Lower lobe of right lung (tissue), 2 donors: Measurements from ENCODE around the gene KIAA0753. TPM values are rescaled to one million over a fixed set of nuclear protein-coding genes. Genes with fewer than 3 reads are reported as not detected.
"Not testable (repeated sequence)": the region's sequence is repeated elsewhere in the genome, so short reads cannot be mapped to it uniquely, and the experiment has no call there.

Experiments used
- ATAC-seq, 2 donors: fragments of 200-7000 bp; cut with Tn5 transposase; one replicate each; pipeline ENCODE4 v1.9.1; 2020 to 2022; ENCODE audit warnings: mild to moderate bottlenecking in 2 of 2, moderate library complexity in 2 of 2
- DNase-seq: peaks from one replicate; pipeline ENCODE4 v3.0.0-alpha.2; 2020
- H3K27ac ChIP-seq: fragments of 200-600 bp; one replicate; pipeline ENCODE4 v1.8.0; 2022
- H3K27me3 ChIP-seq: fragments of 200-600 bp; one replicate; pipeline ENCODE4 v1.8.0; 2022; ENCODE audit warnings: low read depth
- H3K36me3 ChIP-seq: fragments of 200-600 bp; one replicate; pipeline ENCODE4 v1.8.0; 2022; ENCODE audit warnings: mild to moderate bottlenecking
- H3K4me1 ChIP-seq: fragments of 200-600 bp; one replicate; pipeline ENCODE4 v1.8.0; 2022
- H3K4me3 ChIP-seq: fragments of 200-600 bp; one replicate; pipeline ENCODE4 v1.8.0; 2022; ENCODE audit warnings: mild to moderate bottlenecking
- H3K9me3 ChIP-seq: fragments of 200-600 bp; one replicate; pipeline ENCODE4 v1.8.0; 2022
- intact Hi-C: fragments of 100-400 bp; cut with DNase I; formaldehyde crosslinking; loops from one replicate; pipeline ENCODE4 v1.11.0; 2022
- total RNA-seq: library from RNA; stranded (reverse); fragmentation: NEBNext Ultra II Directional; extraction: Animal tissue kit (Norgen Biotek cat#: 25700); gene quantifications from one replicate; pipeline ENCODE4 v1.2.1, GENCODE V29; 2021
- TF ChIP-seq, protein P1 (sequence below): fragments of 200-600 bp; IDR thresholded peaks from one replicate; pipeline ENCODE4 v1.8.0; 2022; ENCODE audit warnings: antibody characterized with exemption, mild to moderate bottlenecking
- donor health status: DM: no; HTN: yes; CAD: no; lungs with severe emphysema.

KIAA0753 gene
- total RNA-seq, 1 donor from 2014 or later, result 20.0 TPM

DNA sequence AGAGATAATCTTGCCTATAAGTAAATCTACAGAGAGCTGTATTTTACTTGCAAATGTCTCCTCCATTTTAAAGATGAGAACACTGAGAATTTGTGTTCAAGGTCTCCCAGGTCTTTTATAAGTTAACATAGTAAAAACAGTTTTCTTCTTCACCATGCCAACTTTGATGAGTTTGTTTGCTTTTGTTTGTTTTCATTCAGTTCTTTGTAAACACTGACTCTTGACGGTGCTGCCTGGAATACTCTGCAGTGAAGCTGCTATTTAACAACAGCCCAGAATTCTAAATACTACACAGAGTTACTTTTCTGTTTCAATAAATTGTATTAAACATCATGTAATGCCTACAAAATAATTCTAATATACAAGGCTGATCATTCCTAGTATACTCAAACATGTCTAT lies 42.8 kb downstream of the KIAA0753 start:
- no peak overlapping the region for H3K4me3 ChIP-seq
- peaks cover 54% of the 10 kb centered on the region for H3K36me3 ChIP-seq
- TF ChIP-seq, protein P1, sequence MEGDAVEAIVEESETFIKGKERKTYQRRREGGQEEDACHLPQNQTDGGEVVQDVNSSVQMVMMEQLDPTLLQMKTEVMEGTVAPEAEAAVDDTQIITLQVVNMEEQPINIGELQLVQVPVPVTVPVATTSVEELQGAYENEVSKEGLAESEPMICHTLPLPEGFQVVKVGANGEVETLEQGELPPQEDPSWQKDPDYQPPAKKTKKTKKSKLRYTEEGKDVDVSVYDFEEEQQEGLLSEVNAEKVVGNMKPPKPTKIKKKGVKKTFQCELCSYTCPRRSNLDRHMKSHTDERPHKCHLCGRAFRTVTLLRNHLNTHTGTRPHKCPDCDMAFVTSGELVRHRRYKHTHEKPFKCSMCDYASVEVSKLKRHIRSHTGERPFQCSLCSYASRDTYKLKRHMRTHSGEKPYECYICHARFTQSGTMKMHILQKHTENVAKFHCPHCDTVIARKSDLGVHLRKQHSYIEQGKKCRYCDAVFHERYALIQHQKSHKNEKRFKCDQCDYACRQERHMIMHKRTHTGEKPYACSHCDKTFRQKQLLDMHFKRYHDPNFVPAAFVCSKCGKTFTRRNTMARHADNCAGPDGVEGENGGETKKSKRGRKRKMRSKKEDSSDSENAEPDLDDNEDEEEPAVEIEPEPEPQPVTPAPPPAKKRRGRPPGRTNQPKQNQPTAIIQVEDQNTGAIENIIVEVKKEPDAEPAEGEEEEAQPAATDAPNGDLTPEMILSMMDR, result no peak
- H3K27ac ChIP-seq, result peak overlapping the region; percentile 66
- DNase-seq, result no peak
- intact Hi-C loops, result no loop called here
- H3K9me3 ChIP-seq, result no peaks in the 10 kb centered on the region
- ATAC-seq, result no peak
- peaks cover 39% of the 10 kb centered on the region for H3K4me1 ChIP-seq
- no peaks in the 10 kb centered on the region for H3K27me3 ChIP-seq

GRCh38 chr17:6596941-6597340 lies 43.6 kb downstream of the KIAA0753 start:
- no peak overlapping the region for H3K27ac ChIP-seq

GRCh38 chr17:6596511-6596910 lies 44.0 kb downstream of the KIAA0753 start:
- DNase-seq, result no peak
- H3K27ac ChIP-seq, result no peak overlapping the region
- TF ChIP-seq, protein P1, result no peak
- no peak for ATAC-seq
- peaks cover 55% of the 10 kb centered on the region for H3K36me3 ChIP-seq
- peaks cover 43% of the 10 kb centered on the region for H3K4me1 ChIP-seq
- intact Hi-C loops, result no loop called here
- no peaks in the 10 kb centered on the region for H3K9me3 ChIP-seq
- H3K4me3 ChIP-seq, result no peak overlapping the region
- no peaks in the 10 kb centered on the region for H3K27me3 ChIP-seq

More at GRCh38 chr17:6596941-6597340, 43.6 kb downstream of the KIAA0753 start:
- ATAC-seq (no peak), DNase-seq (no peak)
- TF ChIP-seq, protein P1, result no peak
- Histone ChIP-seq H3K4me3 (no peak overlapping the region), H3K9me3 (no peaks in the 10 kb centered on the region), H3K27me3 (no peaks in the 10 kb centered on the region), H3K4me1 (peaks cover 39% of the 10 kb centered on the region), H3K36me3 (peaks cover 52% of the 10 kb centered on the region)
- intact Hi-C loops, result no loop called here

GRCh38 chr17:6596081-6596480 lies 44.4 kb downstream of the KIAA0753 start:
- H3K36me3 ChIP-seq, result peaks cover 53% of the 10 kb centered on the region
- H3K4me3 ChIP-seq, result no peak overlapping the region
- intact Hi-C loops, result no loop called here
- DNase-seq (no peak), ATAC-seq (no peak)
- H3K27me3 ChIP-seq, result no peaks in the 10 kb centered on the region
- no peaks in the 10 kb centered on the region for H3K9me3 ChIP-seq
- peaks cover 47% of the 10 kb centered on the region for H3K4me1 ChIP-seq
- TF ChIP-seq, protein P1, result no peak
- no peak overlapping the region for H3K27ac ChIP-seq

DNA sequence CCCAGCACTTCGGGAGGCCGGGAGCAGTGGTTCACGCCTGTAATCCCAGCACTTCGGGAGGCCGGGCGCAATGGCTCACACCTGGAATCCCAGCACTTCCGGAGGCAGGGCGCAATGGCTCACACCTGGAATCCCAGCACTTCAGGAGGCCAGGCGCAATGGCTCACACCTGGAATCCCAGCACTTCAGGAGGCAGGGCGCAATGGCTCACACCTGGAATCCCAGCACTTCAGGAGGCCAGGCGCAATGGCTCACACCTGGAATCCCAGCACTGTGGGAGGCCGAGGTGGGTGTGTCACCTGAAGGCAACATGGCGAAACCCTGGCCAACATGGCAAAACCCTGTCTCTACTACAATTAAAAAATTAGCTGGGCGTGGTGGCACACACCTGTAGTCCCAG lies 47.1 kb downstream of the KIAA0753 start:
- H3K4me3 ChIP-seq, H3K27me3 ChIP-seq, H3K27ac ChIP-seq, intact Hi-C loops, DNase-seq, ATAC-seq, H3K9me3 ChIP-seq: not testable (repeated sequence)
- H3K4me1 ChIP-seq, result peaks cover 25% of the 10 kb centered on the region
- peaks cover 56% of the 10 kb centered on the region for H3K36me3 ChIP-seq

GRCh38 chr17:6592173-6592572 lies 48.3 kb downstream of the KIAA0753 start:
- ATAC-seq (peak; percentile 92 to 96), DNase-seq (no peak)
- H3K27ac ChIP-seq, result peak overlapping the region; percentile 67
- H3K4me1 ChIP-seq, result peaks cover 13% of the 10 kb centered on the region
- peaks cover 66% of the 10 kb centered on the region for H3K36me3 ChIP-seq
- TF ChIP-seq, protein P1, result no peak
- intact Hi-C loops, result no loop called here
- H3K9me3 ChIP-seq, result no peaks in the 10 kb centered on the region
- H3K27me3 ChIP-seq, result no peaks in the 10 kb centered on the region
- H3K4me3 ChIP-seq, result no peak overlapping the region
